ENCODE measurements around the gene RASIP1.

RASIP1 gene

GRCh38 chr19:48755084-48755641 lies 14.8 kb upstream of the RASIP1 start, which contains the start of gene FGF21:
FGF21 (plus strand) TSS chr19:48755524; CDS start chr19:48756237, 713 bp downstream.
- ChIA-PET CTCF (no interaction called here), POLR2A (interaction anchor here (0.6 kb wide), 1 partner anchor 138 kb away, joined by 6 read pairs; no protein-coding TSS in a partner anchor)
- no peak for DNase-seq (ENCODE audit: extremely low spot score)
- TF ChIP-seq, protein P1, sequence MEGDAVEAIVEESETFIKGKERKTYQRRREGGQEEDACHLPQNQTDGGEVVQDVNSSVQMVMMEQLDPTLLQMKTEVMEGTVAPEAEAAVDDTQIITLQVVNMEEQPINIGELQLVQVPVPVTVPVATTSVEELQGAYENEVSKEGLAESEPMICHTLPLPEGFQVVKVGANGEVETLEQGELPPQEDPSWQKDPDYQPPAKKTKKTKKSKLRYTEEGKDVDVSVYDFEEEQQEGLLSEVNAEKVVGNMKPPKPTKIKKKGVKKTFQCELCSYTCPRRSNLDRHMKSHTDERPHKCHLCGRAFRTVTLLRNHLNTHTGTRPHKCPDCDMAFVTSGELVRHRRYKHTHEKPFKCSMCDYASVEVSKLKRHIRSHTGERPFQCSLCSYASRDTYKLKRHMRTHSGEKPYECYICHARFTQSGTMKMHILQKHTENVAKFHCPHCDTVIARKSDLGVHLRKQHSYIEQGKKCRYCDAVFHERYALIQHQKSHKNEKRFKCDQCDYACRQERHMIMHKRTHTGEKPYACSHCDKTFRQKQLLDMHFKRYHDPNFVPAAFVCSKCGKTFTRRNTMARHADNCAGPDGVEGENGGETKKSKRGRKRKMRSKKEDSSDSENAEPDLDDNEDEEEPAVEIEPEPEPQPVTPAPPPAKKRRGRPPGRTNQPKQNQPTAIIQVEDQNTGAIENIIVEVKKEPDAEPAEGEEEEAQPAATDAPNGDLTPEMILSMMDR (IDR thresholded peaks at IDR 0.05; ENCODE audit: control extremely low read depth, extremely low read depth, low read depth, missing control alignments), result no peak

- CTCF ChIA-PET, result no interaction called here
- no peak for DNase-seq (ENCODE audit: extremely low spot score)
- POLR2A ChIA-PET, result no interaction called here
- TF ChIP-seq, protein P1 (IDR thresholded peaks at IDR 0.05; ENCODE audit: control extremely low read depth, extremely low read depth, low read depth, missing control alignments), result no peak
Observed at GRCh38 chr19:48752496-48753365, 12.3 kb upstream of the RASIP1 start, which contains the start of gene FUT1. FUT1 (minus strand) TSS chr19:48752641; CDS start chr19:48751281, 1,360 bp downstream.

DNA sequence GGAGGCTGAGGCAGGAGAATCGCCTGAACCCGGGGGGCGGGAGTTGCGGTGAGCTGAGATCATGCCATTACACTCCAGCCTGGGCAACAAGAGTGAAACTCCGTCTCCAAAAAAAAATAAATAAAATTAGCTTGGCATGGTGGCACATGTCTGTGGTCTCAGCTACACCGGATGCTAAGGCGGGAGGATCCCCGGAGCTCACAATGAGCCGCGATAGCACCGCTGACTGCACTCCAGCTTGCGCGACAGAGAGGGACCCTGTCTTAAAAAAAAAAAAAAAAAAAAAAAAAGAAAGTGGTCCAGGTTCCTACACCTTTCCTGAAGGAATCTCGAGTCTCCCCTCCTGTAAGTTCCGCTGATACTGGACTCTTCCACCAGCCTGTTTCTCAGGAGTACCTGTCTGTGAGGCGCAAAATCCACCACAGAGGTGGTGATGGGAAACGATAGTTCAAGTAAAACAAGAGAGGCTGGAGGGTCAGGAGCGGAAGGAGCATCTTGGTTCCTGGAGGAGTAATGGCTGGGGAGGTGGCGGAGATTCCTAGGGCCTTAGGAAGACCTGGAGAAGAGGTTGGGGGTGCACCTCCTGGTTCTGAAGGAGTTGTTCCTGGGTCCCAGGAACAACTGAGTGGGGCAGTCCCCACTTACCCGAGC lies 11.6 kb upstream of the RASIP1 start:
- TF ChIP-seq, protein P1 (IDR thresholded peaks at IDR 0.05; ENCODE audit: control extremely low read depth, extremely low read depth, low read depth, missing control alignments), result no peak
- CTCF ChIA-PET, result interaction anchor here (1.8 kb wide), 1 partner anchor 36 kb away, joined by 5 read pairs; no protein-coding TSS in a partner anchor
- POLR2A ChIA-PET, result no interaction called here
- DNase-seq (ENCODE audit: extremely low spot score), result no peak

- TF ChIP-seq, protein P1 (IDR thresholded peaks at IDR 0.05; ENCODE audit: control extremely low read depth, extremely low read depth, low read depth, missing control alignments), result no peak
- ChIA-PET POLR2A (no interaction called here), CTCF (interaction anchor here (1.4 to 1.8 kb wide), 2 partner anchors 10 to 37 kb away, joined by 3 to 5 read pairs; no protein-coding TSS in a partner anchor)
- DNase-seq (ENCODE audit: extremely low spot score), result no peak
Observed at GRCh38 chr19:48750771-48751504, 10.5 kb upstream of the RASIP1 start.

DNA sequence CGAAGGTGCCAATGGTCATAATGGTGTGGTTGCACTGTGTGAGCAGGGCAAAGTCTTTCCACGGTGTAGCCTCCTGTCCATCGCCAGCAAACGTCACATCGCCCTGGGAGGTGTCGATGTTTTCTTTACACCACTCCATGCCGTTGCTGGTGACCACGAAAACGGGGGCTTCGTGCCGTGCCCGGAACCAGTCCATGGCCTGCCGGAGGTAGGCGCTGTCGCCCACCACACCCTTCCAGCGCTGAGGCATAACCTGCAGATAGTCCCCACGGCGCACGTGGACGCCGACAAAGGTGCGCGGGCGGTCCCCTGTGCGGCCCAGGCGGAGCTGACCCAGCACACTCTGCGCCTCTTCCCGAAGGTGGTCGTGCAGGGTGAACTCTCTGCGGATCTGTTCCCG lies 9.9 kb upstream of the RASIP1 start:
- CTCF ChIA-PET, result interaction anchor here (1.4 to 1.8 kb wide), 2 partner anchors 11 to 38 kb away, joined by 3 to 5 read pairs; no protein-coding TSS in a partner anchor
- DNase-seq (ENCODE audit: extremely low spot score), result no peak
- POLR2A ChIA-PET, result no interaction called here
- TF ChIP-seq, protein P1 (IDR thresholded peaks at IDR 0.05; ENCODE audit: control extremely low read depth, extremely low read depth, low read depth, missing control alignments), result no peak
